HG02642 (cell line): ENCODE results near the gene CHRNA7.

Experiments used
- ATAC-seq: cut with Tn5 transposase; IDR thresholded peaks from one replicate; pipeline ENCODE4 v1.9.1; 2021; ENCODE audit warnings: mild to moderate bottlenecking; ENCODE audit not compliant: unreplicated experiment, poor library complexity

CHRNA7 gene

DNA sequence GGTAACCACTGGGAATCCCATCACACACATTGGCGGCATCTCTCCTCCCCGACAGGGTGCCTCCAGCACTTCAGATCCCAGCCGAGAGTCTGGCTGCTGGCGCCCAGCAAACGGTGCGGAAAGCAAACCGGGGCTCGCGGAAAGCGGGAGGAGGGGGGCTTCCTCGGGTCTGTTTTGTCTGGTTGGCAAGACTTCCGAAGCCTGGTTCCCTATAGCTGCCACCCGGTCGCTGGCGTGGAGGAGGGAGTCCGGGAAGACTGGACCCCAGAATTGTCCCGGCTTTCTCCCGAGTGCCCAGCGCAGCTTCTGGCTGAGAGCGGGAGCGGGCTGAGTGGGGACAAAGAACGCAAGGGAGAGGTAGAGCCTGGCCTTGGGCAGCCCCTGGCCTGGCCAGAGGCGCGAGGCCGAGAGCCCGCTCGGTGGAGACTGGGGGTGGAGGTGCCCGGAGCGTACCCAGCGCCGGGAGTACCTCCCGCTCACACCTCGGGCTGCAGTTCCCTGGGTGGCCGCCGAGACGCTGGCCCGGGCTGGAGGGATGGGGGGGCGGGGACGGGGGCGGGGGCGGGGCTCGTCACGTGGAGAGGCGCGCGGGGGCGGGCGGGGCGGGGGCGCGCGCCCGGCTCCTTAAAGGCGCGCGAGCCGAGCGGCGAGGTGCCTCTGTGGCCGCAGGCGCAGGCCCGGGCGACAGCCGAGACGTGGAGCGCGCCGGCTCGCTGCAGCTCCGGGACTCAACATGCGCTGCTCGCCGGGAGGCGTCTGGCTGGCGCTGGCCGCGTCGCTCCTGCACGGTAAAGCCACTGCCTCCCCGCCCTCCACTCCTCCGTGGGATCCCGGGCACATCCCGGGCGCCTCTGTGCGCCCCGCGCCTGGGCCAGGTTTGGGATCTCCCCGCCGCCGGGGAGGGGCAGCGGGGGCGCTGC lies at the start of gene CHRNA7:
CHRNA7 (plus strand) TSS at position 654 of the 920 bp plus-strand sequence; CDS start at position 734, 80 bp downstream.
- no peak for ATAC-seq

DNA sequence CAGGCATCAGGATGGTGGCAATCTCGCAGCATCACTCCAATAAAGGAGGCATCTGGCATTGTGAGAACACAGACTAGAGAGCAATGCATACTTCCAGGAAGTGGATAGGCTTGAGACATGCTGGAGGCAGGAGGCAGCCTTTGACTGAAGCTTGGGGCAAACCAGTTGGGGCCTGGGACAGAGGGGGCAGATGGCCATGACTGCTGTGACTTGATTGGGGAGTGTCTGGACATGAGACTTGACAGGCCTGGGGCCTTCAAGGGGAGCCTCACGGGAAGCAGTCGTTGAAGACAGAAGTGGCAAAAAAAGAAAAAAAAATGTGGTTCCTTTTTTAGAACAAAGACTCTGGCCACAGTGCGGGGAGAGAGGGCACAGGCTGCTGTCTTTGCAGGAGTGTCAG lies 44.7 kb upstream of the CHRNA7 start:
- no peak for ATAC-seq

GRCh38 chr15:31993062-31993461 lies 37.3 kb upstream of the CHRNA7 start:
- ATAC-seq = no peak

GRCh38 chr15:31997711-31998110 lies 32.6 kb upstream of the CHRNA7 start:
- ATAC-seq = no peak

DNA sequence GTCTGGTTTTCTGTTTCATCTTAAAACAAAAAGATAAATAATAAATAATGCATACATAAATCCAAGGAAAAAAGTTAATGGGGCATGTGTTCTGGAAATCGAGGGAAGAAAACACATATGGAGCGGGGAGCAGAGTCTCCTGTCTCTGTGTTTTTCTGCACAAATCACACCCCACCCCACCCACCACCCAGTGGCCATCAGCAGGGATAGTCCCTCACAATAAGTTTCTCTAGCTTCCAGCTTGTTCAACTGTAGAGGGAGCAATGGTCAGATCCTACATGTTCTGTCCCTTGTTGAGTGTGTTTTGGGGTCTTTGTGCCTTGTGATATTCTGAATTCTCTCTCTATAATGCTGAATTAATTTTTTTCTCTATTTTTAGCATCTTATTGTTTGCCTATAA lies 26.8 kb upstream of the CHRNA7 start:
- ATAC-seq = no peak

GRCh38 chr15:32004249-32004648 lies 26.1 kb upstream of the CHRNA7 start:
- no peak for ATAC-seq

DNA sequence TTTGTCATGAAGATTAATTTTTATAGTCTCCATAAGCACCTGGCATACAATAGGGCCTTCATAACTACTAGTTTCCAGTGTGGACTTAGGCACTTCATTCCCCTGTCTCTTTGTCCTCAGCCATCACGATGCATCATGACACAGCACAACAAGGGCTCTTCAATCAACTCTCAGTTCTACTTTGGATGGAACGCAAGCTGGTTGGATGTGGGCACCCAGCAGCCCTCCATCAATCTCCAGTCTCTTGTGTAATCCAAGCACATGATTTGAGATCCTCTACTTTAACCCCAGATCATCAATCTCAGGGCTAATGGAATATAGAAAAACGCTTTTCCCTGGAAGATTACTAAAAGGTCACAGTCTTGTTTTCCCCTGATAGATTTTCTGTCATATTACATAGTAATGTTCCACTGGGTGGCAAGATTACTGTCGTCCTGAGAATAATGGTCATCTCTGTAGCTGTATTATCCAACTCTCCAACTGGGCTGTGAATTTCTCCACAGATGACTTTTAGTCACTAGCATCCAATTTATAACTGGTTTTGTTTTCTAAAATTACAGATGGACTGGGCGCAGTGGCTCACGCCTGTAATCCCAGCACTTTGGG lies 22.9 kb upstream of the CHRNA7 start:
- no peak for ATAC-seq

DNA sequence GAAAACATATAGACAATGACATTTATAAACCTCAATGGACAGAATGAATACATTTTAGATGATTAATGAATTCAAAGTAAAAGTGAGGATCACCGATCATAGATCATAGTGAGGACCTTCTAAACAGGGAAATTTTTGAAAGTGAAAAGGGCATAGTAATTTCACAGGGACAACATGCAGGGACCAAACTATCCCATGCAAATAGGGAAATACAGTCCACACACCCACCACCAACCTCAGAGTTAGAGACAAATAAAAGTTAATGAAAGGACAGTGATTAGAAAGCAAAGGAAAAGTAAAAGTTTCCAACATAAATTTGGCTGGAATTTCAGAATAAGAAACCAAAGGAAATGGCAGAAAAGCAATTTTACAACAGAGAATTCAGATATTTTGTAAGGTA lies 15.4 kb upstream of the CHRNA7 start:
- ATAC-seq = no peak

DNA sequence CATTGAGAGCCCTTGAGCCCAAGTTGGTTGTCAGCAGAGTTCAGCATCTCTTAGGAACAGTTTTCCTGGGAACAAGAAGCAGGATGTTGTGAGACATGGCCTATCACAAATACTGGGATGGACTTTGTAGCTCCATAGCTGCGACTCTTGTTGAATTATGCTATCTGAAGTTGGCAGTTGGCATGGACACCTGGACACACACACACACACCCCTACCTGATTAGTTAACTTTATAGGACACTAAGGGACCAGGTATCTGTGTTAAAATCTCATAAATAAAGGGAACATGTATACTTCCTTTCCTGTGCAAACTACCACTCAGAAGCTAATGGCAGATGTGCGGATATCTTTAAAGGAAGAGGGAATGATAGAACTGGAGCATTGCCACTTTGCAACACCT lies 10.2 kb upstream of the CHRNA7 start:
- ATAC-seq = no peak

DNA sequence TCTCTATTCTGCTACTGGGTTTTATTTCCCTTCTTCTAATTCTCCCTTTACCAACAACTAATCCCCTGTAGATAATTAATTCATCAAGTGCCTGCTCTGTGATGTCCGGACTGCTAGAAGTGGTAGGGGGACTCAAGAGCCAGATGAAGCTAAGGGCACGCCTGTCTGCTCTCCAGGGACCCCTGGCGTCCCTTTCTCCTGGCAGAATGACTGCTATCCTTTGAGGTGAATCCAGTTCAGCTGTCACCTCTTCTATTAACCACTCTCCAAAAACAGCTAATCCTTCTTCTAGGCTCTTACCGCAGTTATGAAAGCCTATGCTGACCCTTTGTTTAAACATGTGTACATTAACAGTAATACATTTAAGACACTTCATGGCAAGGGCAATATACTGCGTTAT lies 1.4 kb upstream of the CHRNA7 start:
- no peak for ATAC-seq

DNA sequence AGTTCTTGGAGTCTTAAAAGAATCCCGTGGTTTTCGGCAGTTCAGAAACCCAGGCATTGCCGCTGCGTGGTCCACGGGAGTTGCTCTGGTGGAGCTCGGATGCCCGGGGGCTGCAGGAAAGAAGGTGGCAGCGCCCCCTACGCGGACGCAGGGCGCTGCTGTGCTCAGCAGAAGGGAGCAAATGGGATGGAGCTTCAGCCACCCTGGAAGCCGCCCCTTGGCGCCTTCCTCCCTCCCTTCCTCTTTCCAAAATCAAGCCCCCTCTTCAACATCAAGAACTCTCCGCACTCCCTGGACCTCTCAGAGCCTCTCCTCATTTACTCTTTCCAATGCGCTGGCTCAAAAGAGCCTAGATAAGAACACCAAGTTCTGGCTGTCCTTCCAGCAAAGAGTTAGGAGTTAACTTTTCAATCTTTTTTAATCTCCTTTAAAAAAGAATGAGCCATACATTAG lies 880 bp upstream of the CHRNA7 start:
- ATAC-seq = no peak

GRCh38 chr15:32030795-32031194 lies 480 bp downstream of the CHRNA7 start:
- ATAC-seq = no peak

- no peak for ATAC-seq
These were observed 3.0 kb downstream of the CHRNA7 start for GRCh38 chr15:32033186-32033890.

GRCh38 chr15:32034106-32034505 lies 3.8 kb downstream of the CHRNA7 start:
- ATAC-seq = no peak

- ATAC-seq = no peak
These were observed 5.0 kb downstream of the CHRNA7 start for GRCh38 chr15:32035285-32035684.

DNA sequence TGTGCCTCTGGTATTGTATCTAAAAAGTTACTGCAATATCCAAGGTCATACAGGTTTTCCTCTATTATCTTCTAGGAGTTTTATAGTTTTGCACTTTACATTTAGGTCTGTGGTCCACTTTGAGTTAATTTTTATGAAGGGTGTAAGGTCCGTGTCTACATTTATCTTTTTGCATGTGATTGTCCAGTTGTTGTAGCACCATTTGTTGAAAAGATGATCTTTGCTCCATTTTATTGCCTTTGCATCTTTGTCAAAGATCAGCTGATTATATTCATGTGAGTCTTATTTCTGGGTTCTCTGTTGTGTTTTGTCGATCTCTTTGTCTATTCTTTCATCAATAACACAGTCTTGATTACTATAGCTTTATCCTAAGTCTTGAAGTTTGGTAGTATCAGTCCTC lies 6.7 kb downstream of the CHRNA7 start:
- no peak for ATAC-seq

DNA sequence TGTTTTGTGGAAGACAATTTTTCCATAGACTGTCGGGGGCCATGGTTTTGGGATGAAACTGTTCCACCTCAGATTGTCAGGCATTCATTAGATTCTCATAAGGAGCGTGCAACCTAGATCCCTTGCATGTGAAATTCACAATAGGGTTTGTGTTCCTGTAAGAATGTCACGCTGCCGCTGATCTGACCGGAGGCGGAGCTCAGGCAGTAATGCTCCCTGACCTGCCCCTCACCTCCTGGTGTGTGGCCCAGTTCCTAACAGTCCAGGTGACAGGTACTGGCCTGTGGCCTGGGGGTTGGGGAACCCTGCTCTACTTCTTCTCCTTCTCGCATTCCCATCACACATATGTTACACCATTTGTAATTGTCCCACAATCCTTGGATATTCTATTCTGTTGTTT lies 11.0 kb downstream of the CHRNA7 start:
- ATAC-seq = no peak

- no peak for ATAC-seq
These were observed 12.1 kb downstream of the CHRNA7 start for GRCh38 chr15:32042269-32042972.

- no peak for ATAC-seq
These were observed 23.4 kb downstream of the CHRNA7 start for GRCh38 chr15:32053719-32054118.

DNA sequence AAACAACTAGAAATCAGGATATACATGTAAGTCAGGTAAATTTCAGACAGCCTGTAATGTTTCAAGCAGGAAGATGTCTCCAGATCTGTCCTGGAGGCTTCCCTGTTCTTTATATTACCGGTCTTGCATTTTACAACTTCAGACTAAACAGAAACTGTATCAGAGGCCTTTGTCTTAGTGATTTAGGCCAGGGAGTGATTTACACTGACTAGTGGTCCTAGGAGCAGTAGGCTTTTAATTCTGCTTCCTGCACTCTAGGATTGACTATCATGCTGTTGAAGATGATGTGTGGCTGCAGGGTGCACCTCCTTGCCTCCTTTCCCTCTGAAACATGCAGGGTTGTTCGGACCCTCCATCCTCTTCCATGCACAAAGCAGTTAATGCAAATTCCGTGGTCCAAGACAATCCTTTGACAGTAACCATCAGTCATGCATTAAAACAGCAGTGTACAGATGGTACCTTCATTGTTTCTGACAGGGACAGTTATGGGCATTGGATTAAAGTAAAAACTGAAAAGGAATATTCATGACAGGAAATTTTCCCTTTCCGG lies 27.6 kb downstream of the CHRNA7 start:
- ATAC-seq = no peak
